ENCODE measurements around the gene HLA-DMB. TPM values are rescaled to one million over a fixed set of nuclear protein-coding genes. Genes with fewer than 3 reads are reported as not detected.
A peak's percentile ranks its signal among the peaks of the same experiment; 100 is the strongest.

HLA-DMB gene
- total and polyA plus RNA-seq, 10 of the 15 experiments (the other 5 are each of a cell fraction or from before 2014, with no cell fraction given), result 114 to 173 (median 150) TPM

DNA sequence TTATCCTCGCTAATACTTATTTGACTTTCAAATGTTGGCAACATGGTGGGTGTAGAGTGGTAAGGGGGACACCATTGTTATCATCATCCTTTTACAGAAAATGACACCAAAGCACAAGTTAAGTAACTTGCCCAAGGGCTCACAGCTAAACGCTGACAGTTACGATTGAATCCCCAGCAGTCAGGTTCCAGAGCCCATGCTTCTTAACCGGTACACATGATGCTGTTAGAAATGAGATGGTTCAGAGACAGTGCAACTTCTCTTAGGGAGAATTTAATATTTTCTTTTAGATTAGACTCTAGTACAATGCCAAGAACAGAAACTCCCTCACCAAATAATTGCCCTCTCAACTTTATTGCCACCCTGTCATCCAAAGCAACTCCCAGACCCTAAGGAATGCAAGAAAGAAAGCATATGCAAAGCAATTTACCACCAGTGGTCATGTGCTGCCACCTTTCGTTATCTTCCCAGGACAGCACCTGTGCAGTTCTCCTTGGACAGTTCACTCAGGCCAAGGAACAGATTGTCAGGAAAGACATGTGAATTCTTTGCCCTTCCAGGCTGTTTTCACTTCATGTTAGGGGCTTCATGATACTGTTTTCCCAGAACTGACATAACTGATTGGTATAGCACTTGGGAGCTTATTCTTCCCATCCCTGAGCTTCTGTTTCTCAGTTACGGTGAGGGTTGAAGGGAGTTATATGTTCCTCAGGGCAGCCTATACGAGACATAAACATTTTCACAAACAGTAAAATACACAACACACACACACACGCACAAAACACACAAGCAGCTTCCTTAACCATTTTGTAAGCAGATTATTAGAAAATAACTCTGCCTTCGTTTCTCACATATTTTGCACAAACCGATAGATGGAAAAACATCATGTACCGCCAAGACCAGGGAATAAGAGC lies 7.0 kb upstream of the HLA-DMB start:
- FAIRE-seq, result peak; percentile 64
- in situ Hi-C loops (cut with MboI), result loop anchor here (10.0 kb wide), 1 partner anchor 333 kb away; no protein-coding TSS in a partner anchor
- ChIA-PET CTCF (interaction anchor here (0.7 to 13.5 kb wide), 26 partner anchors 10 to 135 kb away, joined by 3 to 532 read pairs (median 4); partner anchors contain the start of genes BRD2, HLA-DMB and TAP2), RAD21 (ENCODE audit: unreplicated experiment) (interaction anchor here (0.7 to 2.6 kb wide), 20 partner anchors 9 to 224 kb away, joined by 3 to 30 read pairs (median 4); partner anchors contain the start of genes BRD2 and TAP2), SMC1A (ENCODE audit: uncharacterized antibody, unreplicated experiment) (interaction anchor here (0.7 to 11.3 kb wide), 23 partner anchors 10 to 134 kb away, joined by 3 to 354 read pairs (median 5); partner anchors contain the start of genes HLA-DMB and TAP2), POLR2A (interaction anchor here (0.6 to 13.5 kb wide), 9 partner anchors 8 to 261 kb away, joined by 3 to 486 read pairs (median 5); partner anchors contain the start of genes BRD2 and TAP2)
- H3K27ac ChIP-seq (ENCODE audit: control insufficient read depth, insufficient read depth), result peak overlapping the region; percentile 59
- peak overlapping the region; percentile 77 for H3K4me2 ChIP-seq (ENCODE audit: control insufficient read depth, insufficient read depth)
- 27% methylated on average over 11 of the region's 11 CpGs for WGBS (ENCODE audit: insufficient coverage, insufficient replicate concordance, low lambda C conversion rate, missing lambda C conversion rate)
- peak; percentile 56 for DNase-seq (ENCODE audit: low read depth, low spot score)
- H3K27me3 ChIP-seq (replicated peaks in 1 of 2; ENCODE audit: control insufficient read depth in 2 of 2, insufficient read depth in 2 of 2, low read length in 1 of 2), result no peaks in the 10 kb centered on the region
- H3K79me2 ChIP-seq (ENCODE audit: control insufficient read depth, insufficient read depth, low read length), result peaks cover 62% of the 10 kb centered on the region
- peaks cover 0 to 4% of the 10 kb centered on the region in 2 experiments; a peak in 2 of 4 replicates for H3K36me3 ChIP-seq (ENCODE audit: control insufficient read depth in 2 of 2, insufficient read depth in 2 of 2, low read length in 1 of 2)
- intact Hi-C loops (cut with micrococcal nuclease; ENCODE audit: unreplicated experiment), result loop anchor here (1.0 to 10.0 kb wide), 3 partner anchors 15 to 513 kb away; partner anchors contain the start of gene HLA-DRA
- H3K9me3 ChIP-seq (replicated peaks; ENCODE audit: control insufficient read depth, insufficient read depth, low read length), result no peaks in the 10 kb centered on the region; the same call in 2 of the 3 replicates
- peaks cover 55% of the 10 kb centered on the region for H3K4me1 ChIP-seq (ENCODE audit: control insufficient read depth, insufficient read depth, low read length)
- H4K20me1 ChIP-seq (ENCODE audit: control insufficient read depth, insufficient read depth), result no peaks in the 10 kb centered on the region
- no peak overlapping the region; the same call in 1 of the 2 replicates for H3K9ac ChIP-seq (ENCODE audit: control insufficient read depth, insufficient read depth, low read length)
- H2AFZ ChIP-seq (ENCODE audit: control insufficient read depth, low read depth, low read length), result no peak overlapping the region
- BruUV-seq (replicated peaks), result no TSS peak
- peak overlapping the region; percentile 22 for H3K4me3 ChIP-seq
- ATAC-seq, result peak; percentile 13; the same call in 2 of the 3 replicates
- TF ChIP-seq SMAD5 (IDR thresholded peaks at IDR 0.05; ENCODE audit: low read depth) (0 out of 2 replicates have a peak, but pooled peaks have one; percentile 9), RUNX3 (IDR thresholded peaks at IDR 0.05; ENCODE audit: low read length) (peak; percentile 24; the same call in 1 of the 2 replicates), SPI1 (IDR thresholded peaks at IDR 0.05; ENCODE audit: borderline replicate concordance, insufficient read depth, low read depth, low read length) (no peak), HDGF (IDR thresholded peaks at IDR 0.05) (0 out of 2 replicates have a peak, but pooled peaks have one; percentile 34), RAD21 (IDR thresholded peaks at IDR 0.05; ENCODE audit: insufficient read depth, low read depth, low read length) (peak; percentile 92), MTA3 (IDR thresholded peaks at IDR 0.05; ENCODE audit: borderline replicate concordance, low read length) (peak; percentile 79; the same call in 1 of the 2 replicates), IKZF1 (conservative IDR thresholded peaks at IDR 0.05) (peak; percentile 54; the same call in 1 of the 2 replicates), WRNIP1 (IDR thresholded peaks at IDR 0.05; ENCODE audit: borderline replicate concordance, low read depth, low read length) (peak; percentile 23; the same call in 1 of the 2 replicates), EED (IDR thresholded peaks at IDR 0.05; ENCODE audit: low read depth) (peak; percentile 72), IRF4 (IDR thresholded peaks at IDR 0.05; ENCODE audit: low read depth, low read length) (0 out of 2 replicates have a peak, but pooled peaks have one; percentile 10), IKZF2 (IDR thresholded peaks at IDR 0.05) (peak; percentile 25 to 49; a peak in 1 of 4 replicates), RELB (IDR thresholded peaks at IDR 0.05; ENCODE audit: low read depth) (peak; percentile 24; the same call in 1 of the 2 replicates)
- TF ChIP-seq, protein P1, sequence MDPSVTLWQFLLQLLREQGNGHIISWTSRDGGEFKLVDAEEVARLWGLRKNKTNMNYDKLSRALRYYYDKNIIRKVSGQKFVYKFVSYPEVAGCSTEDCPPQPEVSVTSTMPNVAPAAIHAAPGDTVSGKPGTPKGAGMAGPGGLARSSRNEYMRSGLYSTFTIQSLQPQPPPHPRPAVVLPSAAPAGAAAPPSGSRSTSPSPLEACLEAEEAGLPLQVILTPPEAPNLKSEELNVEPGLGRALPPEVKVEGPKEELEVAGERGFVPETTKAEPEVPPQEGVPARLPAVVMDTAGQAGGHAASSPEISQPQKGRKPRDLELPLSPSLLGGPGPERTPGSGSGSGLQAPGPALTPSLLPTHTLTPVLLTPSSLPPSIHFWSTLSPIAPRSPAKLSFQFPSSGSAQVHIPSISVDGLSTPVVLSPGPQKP (IDR thresholded peaks at IDR 0.05; ENCODE audit: low read depth, low read length), result 0 out of 2 replicates have a peak, but pooled peaks have one; percentile 12
- TF ChIP-seq, protein P2, sequence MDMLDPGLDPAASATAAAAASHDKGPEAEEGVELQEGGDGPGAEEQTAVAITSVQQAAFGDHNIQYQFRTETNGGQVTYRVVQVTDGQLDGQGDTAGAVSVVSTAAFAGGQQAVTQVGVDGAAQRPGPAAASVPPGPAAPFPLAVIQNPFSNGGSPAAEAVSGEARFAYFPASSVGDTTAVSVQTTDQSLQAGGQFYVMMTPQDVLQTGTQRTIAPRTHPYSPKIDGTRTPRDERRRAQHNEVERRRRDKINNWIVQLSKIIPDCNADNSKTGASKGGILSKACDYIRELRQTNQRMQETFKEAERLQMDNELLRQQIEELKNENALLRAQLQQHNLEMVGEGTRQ (IDR thresholded peaks at IDR 0.05; ENCODE audit: borderline replicate concordance, low read depth, low read length), result no peak
- TF ChIP-seq, protein P3, sequence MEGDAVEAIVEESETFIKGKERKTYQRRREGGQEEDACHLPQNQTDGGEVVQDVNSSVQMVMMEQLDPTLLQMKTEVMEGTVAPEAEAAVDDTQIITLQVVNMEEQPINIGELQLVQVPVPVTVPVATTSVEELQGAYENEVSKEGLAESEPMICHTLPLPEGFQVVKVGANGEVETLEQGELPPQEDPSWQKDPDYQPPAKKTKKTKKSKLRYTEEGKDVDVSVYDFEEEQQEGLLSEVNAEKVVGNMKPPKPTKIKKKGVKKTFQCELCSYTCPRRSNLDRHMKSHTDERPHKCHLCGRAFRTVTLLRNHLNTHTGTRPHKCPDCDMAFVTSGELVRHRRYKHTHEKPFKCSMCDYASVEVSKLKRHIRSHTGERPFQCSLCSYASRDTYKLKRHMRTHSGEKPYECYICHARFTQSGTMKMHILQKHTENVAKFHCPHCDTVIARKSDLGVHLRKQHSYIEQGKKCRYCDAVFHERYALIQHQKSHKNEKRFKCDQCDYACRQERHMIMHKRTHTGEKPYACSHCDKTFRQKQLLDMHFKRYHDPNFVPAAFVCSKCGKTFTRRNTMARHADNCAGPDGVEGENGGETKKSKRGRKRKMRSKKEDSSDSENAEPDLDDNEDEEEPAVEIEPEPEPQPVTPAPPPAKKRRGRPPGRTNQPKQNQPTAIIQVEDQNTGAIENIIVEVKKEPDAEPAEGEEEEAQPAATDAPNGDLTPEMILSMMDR (IDR thresholded peaks at IDR 0.05 in 2 of 3, conservative IDR thresholded peaks at IDR 0.05 in 1 of 3; ENCODE audit: control insufficient read depth in 2 of 3, extremely low read depth in 1 of 3, insufficient read depth in 1 of 3, low read depth in 3 of 3, low read length in 3 of 3), result peak; percentile 69 to 88 (median 82)

Measured in GM12878 (cell line).